Mucosa of descending colon (tissue), 3 donors: ENCODE data around the gene TSPAN3. TPM values are rescaled to one million over a fixed set of nuclear protein-coding genes. Genes with fewer than 3 reads are reported as not detected.

Experiments
- ATAC-seq: fragments of 200-7000 bp; cut with Tn5 transposase; one replicate; pipeline ENCODE4 v1.9.1; 2020; ENCODE audit warnings: mild to moderate bottlenecking, moderate library complexity
- DNase-seq, 3 donors: peaks; one replicate each; pipeline ENCODE4 v3.0.0-alpha.2; 2020
- H3K36me3 ChIP-seq: fragments of 200-600 bp; one replicate; pipeline ENCODE4 v1.8.0; 2021; ENCODE audit warnings: low read depth, mild to moderate bottlenecking
- H3K4me1 ChIP-seq: fragments of 200-600 bp; one replicate; pipeline ENCODE4 v1.8.0; 2021; ENCODE audit warnings: low read depth, mild to moderate bottlenecking
- H3K4me3 ChIP-seq: fragments of 200-600 bp; one replicate; pipeline ENCODE4 v1.8.0; 2021; ENCODE audit warnings: mild to moderate bottlenecking
- H3K9me3 ChIP-seq: fragments of 200-600 bp; one replicate; pipeline ENCODE4 v1.8.0; 2021; ENCODE audit warnings: mild to moderate bottlenecking
- CTCF ChIP-seq: fragments of 200-600 bp; IDR thresholded peaks from one replicate; pipeline ENCODE4 v1.8.0; 2022; ENCODE audit warnings: antibody characterized with exemption, mild to moderate bottlenecking
- intact Hi-C, 2 donors: fragments of 100-400 bp; cut with DNase I in 1 of 2; cut with micrococcal nuclease in 1 of 2; formaldehyde crosslinking; loops; one replicate each; pipeline versions ENCODE4 v1.11.0 to v1.11.1; 2022; cut with DNase I, micrococcal nuclease
- total RNA-seq, 3 donors: library from RNA; stranded (reverse); fragmentation: NEBNext Ultra II Directional in 2 of 3; extraction: Animal tissue kit (Norgen Biotek cat#: 25700) in 2 of 3; gene quantifications; one replicate each; pipeline versions ENCODE4 v1.2.1 to v1.2.4, GENCODE V29; 2021 to 2023
- donor health status: DM: no; HTN: no; CAD: no; lungs with moderate emphysema.
- donor health status: DM: no; HTN: no; CAD: no.
- donor health status: DM: no; HTN: yes; CAD: no.

The TSPAN3 gene
- total RNA-seq, 3 donors from 2014 or later: 419 to 945 (median 666) TPM

GRCh38 chr15:77017761-77018720 lies 52.9 kb downstream of the TSPAN3 start:
- ATAC-seq (no peak), DNase-seq (peak in 2 of 3 donors; percentile 13 to 29)
- Histone ChIP-seq H3K4me1 (no peaks in the 10 kb centered on the region), H3K9me3 (no peaks in the 10 kb centered on the region), H3K4me3 (no peak overlapping the region), H3K36me3 (no peaks in the 10 kb centered on the region)
- TF ChIP-seq CTCF: no peak
- intact Hi-C loops: no loop called here

- Histone ChIP-seq H3K4me3 (no peak overlapping the region), H3K9me3 (no peaks in the 10 kb centered on the region), H3K36me3 (no peaks in the 10 kb centered on the region), H3K4me1 (no peaks in the 10 kb centered on the region)
- peak in 2 of 3 donors; percentile 9 to 19 for DNase-seq
- no peak for TF ChIP-seq CTCF
- no peak for ATAC-seq
- intact Hi-C loops: no loop called here
Observed at GRCh38 chr15:77017091-77017660, 53.7 kb downstream of the TSPAN3 start.

- intact Hi-C loops: no loop called here
- H3K9me3 ChIP-seq: no peaks in the 10 kb centered on the region
- no peak overlapping the region for H3K4me3 ChIP-seq
- no peak for TF ChIP-seq CTCF
- no peaks in the 10 kb centered on the region for H3K4me1 ChIP-seq
- H3K36me3 ChIP-seq: no peaks in the 10 kb centered on the region
- ATAC-seq: no peak
- peak in 1 of 3 donors; percentile 25 for DNase-seq
Observed at GRCh38 chr15:77016321-77016695, 54.6 kb downstream of the TSPAN3 start.

- DNase-seq (peak in 1 of 3 donors; percentile 49), ATAC-seq (no peak)
- H3K9me3 ChIP-seq: no peaks in the 10 kb centered on the region
- H3K36me3 ChIP-seq: no peaks in the 10 kb centered on the region
- no peaks in the 10 kb centered on the region for H3K4me1 ChIP-seq
- no peak overlapping the region for H3K4me3 ChIP-seq
- no peak for TF ChIP-seq CTCF
- intact Hi-C loops: no loop called here
Observed at GRCh38 chr15:77015646-77016320, 55.1 kb downstream of the TSPAN3 start.

GRCh38 chr15:77014132-77015081 lies 56.5 kb downstream of the TSPAN3 start:
- intact Hi-C loops: no loop called here
- peak; percentile 33 for ATAC-seq
- H3K4me3 ChIP-seq: no peak overlapping the region

More at GRCh38 chr15:77014132-77015081, 56.5 kb downstream of the TSPAN3 start:
- peak in 1 of 3 donors; percentile 58 for DNase-seq
- no peaks in the 10 kb centered on the region for H3K9me3 ChIP-seq
- no peak for TF ChIP-seq CTCF
- H3K36me3 ChIP-seq: no peaks in the 10 kb centered on the region
- H3K4me1 ChIP-seq: no peaks in the 10 kb centered on the region
